Central memory CD8-positive, alpha-beta T cell (primary cell): Measurements from ENCODE around the gene STX1B.
A peak's percentile ranks its signal among the peaks of the same experiment; 100 is the strongest.

Source experiments
- ATAC-seq: fragments of 150-1000 bp; cut with Tn5 transposase; replicated peaks from 2 replicates; pipeline ENCODE4 v1.10.0; 2022; ENCODE audit warnings: mild to moderate bottlenecking, moderate FRiP score, moderate number of reproducible peaks; ENCODE audit not compliant: poor library complexity, severe bottlenecking; ENCODE audit errors: extremely low read depth
- DNase-seq, 2 donors: peaks; one replicate each; pipeline ENCODE4 v3.0.0; 2021; ENCODE audit warnings: low spot score in 2 of 2
- H3K27ac Mint-ChIP-seq: one replicate; pipeline ENCODE4 v1.8.0; 2022; ENCODE audit warnings: low read depth, mild to moderate bottlenecking, moderate library complexity, mixed read lengths
- H3K27me3 Mint-ChIP-seq: one replicate; pipeline ENCODE4 v1.8.0; 2022; ENCODE audit warnings: mixed read lengths
- H3K36me3 Mint-ChIP-seq: one replicate; pipeline ENCODE4 v1.8.0; 2022; ENCODE audit warnings: mild to moderate bottlenecking, moderate library complexity, mixed read lengths; ENCODE audit not compliant: insufficient read depth
- H3K4me1 Mint-ChIP-seq: one replicate; pipeline ENCODE4 v1.8.0; 2022; ENCODE audit warnings: mixed read lengths
- H3K4me3 Mint-ChIP-seq: one replicate; pipeline ENCODE4 v1.8.0; 2022; ENCODE audit warnings: mild to moderate bottlenecking, moderate library complexity, mixed read lengths
- H3K9me3 Mint-ChIP-seq: one replicate; pipeline ENCODE4 v1.8.0; 2022; ENCODE audit warnings: mixed read lengths

STX1B gene

DNA sequence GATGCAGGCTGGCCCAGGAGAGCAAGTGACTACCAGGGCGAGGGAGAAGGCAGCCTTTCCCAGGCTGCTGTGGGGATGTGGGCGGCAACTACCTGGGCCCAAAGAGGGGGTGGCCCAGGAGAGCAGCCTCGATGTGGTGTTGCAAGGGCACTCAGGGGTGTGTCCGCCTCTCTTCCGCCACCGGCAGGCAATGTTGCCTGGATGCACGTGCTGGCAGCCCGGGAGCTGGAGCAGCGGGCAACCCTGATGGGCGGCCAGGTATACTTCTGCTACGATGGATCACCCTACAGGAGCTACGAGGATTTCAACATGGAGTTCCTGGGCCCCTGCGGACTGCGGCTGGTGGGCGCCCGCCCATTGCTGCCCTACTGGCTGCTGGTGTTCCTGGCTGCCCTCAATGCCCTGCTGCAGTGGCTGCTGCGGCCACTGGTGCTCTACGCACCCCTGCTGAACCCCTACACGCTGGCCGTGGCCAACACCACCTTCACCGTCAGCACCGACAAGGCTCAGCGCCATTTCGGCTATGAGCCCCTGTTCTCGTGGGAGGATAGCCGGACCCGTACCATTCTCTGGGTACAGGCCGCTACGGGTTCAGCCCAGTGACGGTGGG is 22.8 kb downstream of the STX1B start:
- no peak overlapping the region for H3K27ac Mint-ChIP-seq
- ATAC-seq: no peak
- DNase-seq: no peak
- H3K4me3 Mint-ChIP-seq: no peak overlapping the region
- no peaks in the 10 kb centered on the region for H3K36me3 Mint-ChIP-seq
- no peaks in the 10 kb centered on the region for H3K9me3 Mint-ChIP-seq
- H3K4me1 Mint-ChIP-seq: no peaks in the 10 kb centered on the region
- no peaks in the 10 kb centered on the region for H3K27me3 Mint-ChIP-seq

DNA sequence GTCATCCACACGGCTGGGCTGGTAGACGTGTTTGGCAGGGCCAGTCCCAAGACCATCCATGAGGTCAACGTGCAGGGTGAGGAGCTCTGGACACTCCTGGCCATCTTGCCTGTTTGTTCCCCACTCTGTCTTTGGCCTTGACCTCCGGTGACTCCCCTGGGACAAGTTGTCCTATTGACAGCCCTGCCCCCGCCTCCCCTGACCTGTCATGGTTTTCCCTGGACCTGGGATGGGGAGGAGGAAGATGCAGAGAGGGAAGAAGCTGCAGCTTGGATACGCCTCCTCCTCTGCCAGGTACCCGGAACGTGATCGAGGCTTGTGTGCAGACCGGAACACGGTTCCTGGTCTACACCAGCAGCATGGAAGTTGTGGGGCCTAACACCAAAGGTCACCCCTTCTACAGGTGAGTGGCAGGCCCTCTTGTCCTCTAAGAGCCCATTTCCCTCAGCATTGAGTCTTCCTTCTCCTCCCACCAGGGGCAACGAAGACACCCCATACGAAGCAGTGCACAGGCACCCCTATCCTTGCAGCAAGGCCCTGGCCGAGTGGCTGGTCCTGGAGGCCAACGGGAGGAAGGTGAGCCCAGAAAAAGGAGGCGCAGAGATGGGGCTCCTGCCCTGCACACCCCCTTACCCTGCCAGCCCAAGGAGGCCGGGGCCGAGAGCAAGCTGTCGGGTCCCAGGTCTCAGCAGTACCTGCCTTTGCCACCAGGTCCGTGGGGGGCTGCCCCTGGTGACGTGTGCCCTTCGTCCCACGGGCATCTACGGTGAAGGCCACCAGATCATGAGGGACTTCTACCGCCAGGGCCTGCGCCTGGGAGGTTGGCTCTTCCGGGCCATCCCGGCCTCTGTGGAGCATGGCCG is 24.1 kb downstream of the STX1B start:
- H3K9me3 Mint-ChIP-seq: no peaks in the 10 kb centered on the region
- H3K27ac Mint-ChIP-seq: no peak overlapping the region
- DNase-seq: no peak
- H3K36me3 Mint-ChIP-seq: peaks cover 3% of the 10 kb centered on the region
- no peak overlapping the region for H3K4me3 Mint-ChIP-seq
- no peak for ATAC-seq
- no peaks in the 10 kb centered on the region for H3K4me1 Mint-ChIP-seq
- H3K27me3 Mint-ChIP-seq: no peaks in the 10 kb centered on the region

DNA sequence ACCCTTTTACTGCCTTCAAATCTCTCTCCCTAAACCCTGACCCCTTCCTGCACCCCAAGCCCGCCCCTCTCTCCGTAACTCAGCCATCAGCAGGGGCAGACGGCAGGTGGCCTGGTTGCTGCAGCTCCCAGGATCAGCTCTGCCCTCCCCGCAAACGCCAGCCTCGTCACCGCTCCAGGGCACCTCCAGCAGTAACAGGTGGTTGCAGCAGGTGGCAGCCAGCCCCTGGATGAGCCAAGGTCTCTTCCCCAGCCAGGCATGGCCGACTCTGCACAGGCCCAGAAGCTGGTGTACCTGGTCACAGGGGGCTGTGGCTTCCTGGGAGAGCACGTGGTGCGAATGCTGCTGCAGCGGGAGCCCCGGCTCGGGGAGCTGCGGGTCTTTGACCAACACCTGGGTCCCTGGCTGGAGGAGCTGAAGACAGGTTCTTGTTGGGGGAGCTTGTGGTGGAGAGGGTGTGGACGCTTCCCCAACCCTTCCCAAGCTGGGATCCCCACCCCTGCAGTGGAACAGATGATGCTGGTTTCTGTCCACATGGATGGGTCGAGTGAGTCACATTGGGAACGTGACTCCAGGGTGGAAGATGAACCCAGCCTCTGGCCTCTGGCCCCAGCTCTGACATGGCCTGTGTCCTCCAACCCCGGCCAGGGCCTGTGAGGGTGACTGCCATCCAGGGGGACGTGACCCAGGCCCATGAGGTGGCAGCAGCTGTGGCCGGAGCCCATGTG is 24.9 kb downstream of the STX1B start:
- Mint-ChIP-seq H3K27me3 (no peaks in the 10 kb centered on the region), H3K9me3 (no peaks in the 10 kb centered on the region), H3K36me3 (peaks cover 6% of the 10 kb centered on the region), H3K4me3 (no peak overlapping the region), H3K27ac (no peak overlapping the region), H3K4me1 (no peaks in the 10 kb centered on the region)
- ATAC-seq: no peak
- DNase-seq: no peak

DNA sequence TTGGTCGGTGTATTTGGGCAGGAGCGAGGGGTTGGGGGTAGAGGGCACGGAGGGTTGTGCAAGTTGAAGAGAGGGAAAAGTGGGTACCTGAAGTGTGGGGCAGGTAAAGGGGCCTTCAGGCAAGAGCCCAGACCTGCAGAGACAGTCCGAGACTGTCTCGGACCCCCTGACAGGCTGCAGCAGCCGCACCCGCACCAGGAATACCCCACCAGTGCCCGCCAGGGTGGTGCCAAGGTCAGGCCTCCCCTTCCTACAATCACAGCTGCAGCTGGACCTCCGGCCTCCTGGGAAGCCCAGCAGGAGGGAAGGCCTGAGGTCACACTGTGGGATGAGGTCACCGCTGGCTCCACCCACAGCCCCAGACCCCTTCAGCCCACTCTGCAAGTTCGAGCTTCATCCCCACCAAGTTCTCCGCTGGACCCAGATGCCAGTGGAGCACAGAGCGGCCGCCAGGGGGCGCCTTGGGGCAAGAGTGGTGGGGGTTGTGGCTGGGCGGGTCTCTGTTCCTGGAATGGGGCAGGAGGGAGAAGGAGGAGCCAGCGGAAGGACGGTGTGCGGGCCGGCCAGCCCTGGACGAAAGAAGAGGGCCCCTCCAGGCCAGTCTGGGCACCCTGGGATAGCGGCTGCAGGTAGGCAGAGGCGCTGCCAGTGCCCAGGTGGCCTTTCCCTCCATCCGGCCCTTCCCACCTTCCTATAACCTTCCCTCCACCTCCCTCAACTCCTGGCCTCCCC is 25.6 kb downstream of the STX1B start, which contains the start of gene HSD3B7:
HSD3B7 (plus strand) TSS at position 539 of the 732 bp plus-strand sequence. CDS start 452 bp downstream, outside the sequence.
- no peak within 1 kb of the TSS for H3K4me3 Mint-ChIP-seq
- ATAC-seq (peak; percentile 63), DNase-seq (peak; percentile 58 to 67)
- no peaks in the 10 kb centered on the region for H3K9me3 Mint-ChIP-seq
- H3K27me3 Mint-ChIP-seq: no peaks in the 10 kb centered on the region
- no peaks in the 10 kb centered on the region for H3K4me1 Mint-ChIP-seq
- peaks cover 11% of the 10 kb centered on the region for H3K36me3 Mint-ChIP-seq
- no peak within 1 kb of the TSS for H3K27ac Mint-ChIP-seq

DNA sequence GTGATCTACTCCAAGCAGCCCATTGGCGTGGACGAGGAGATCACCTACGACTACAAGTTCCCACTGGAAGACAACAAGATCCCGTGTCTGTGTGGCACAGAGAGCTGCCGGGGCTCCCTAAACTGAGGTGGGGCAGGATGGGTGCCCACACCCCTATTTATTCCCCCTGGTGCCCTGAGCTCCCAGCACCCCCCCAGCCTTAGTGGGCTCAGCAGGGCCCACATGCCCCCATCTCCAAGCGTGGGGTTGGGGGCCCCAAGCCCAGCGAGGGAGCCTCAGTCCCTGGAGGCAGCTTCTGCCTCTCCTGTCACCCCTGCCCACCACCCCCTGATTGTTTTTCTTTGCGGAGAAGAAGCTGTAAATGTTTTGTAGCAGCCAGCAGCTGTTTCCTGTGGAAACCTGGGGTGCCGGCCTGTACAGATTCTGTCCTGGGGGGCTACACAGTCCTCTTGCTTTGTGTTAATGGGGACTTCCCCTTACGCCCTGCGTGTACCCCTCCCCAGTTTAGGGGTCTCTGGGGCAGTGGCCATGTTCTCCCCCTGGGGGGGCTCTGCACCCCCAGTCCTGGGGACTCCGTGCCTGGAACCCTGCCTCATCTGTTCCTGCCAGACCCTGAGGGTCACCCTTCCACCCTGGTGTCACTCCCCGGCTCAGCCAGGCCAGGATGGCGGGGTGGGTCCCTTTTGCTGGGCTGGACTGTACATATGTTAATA is 26.4 kb downstream of the STX1B start:
- Mint-ChIP-seq H3K27me3 (no peaks in the 10 kb centered on the region), H3K27ac (peak overlapping the region; percentile 61), H3K4me1 (no peaks in the 10 kb centered on the region), H3K9me3 (no peaks in the 10 kb centered on the region), H3K36me3 (peaks cover 12% of the 10 kb centered on the region), H3K4me3 (no peak overlapping the region)
- DNase-seq (no peak), ATAC-seq (no peak)

DNA sequence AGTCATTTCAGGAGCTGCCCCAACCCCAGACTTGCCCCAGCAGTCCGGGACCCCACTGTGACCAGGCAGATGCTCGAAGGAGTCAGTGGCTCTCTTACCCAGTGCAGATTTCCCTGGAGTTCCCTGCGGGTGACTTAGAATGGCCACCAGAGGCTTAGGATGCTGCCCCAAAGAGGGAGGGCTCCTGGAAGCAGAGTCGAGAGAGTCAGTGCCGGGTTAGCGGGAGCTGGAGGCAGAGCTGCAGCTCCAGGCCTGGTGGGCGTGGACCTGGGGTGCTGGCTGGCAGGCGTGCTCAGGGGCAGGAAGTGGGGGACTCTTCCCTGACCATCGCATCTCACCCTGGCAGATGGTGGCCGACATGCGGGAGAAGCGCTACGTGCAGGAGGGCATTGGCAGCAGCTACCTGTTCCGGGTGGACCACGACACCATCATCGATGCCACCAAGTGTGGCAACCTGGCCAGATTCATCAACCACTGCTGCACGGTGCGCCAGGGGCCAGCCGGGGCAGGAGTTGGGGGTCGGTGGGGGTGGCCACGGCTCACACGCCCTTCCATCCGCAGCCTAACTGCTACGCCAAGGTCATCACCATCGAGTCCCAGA is 27.0 kb downstream of the STX1B start:
- DNase-seq: no peak
- peaks cover 16% of the 10 kb centered on the region for H3K36me3 Mint-ChIP-seq
- peak overlapping the region; percentile 61 for H3K27ac Mint-ChIP-seq
- H3K27me3 Mint-ChIP-seq: no peaks in the 10 kb centered on the region
- no peak for ATAC-seq
- peaks cover 4% of the 10 kb centered on the region for H3K4me1 Mint-ChIP-seq
- H3K9me3 Mint-ChIP-seq: no peaks in the 10 kb centered on the region
- H3K4me3 Mint-ChIP-seq: no peak overlapping the region

DNA sequence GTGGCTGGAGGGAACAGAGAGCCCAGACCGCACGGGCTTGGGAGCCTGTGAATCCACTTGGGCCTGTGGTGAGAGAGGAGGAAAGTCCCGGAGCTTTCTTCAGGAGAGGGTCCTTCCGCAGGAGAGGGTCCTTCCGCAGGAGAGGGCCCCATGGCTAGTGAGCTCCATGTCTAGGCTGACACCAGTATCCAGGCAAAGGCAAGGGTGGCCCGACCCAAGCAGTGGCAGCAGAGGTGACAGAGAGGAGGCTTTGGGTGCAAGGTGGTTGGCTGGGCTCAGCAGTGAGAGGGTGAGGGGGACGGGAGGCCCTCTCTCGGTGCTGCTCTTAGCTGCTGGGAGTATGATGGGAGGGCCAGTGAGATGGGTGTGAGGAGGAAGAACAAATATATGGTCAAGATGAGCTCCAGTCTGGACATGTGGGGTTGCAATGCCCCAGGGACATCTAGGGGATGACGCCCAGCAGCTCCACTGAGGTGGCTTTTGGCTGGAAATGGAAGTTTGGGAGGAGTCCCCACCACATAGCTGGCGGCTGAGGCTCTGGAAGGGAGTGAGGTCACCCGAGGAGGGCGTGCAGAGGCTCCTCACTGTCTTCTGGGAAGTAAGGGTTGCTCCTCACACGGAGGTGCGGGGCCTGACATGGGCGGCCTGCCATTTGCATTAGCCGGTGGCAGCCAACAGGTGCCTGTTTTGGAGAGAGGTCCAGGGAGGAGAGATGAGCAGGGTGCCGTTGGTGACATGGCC is 27.7 kb downstream of the STX1B start:
- no peaks in the 10 kb centered on the region for H3K27me3 Mint-ChIP-seq
- no peak for ATAC-seq
- peak overlapping the region; percentile 61 for H3K27ac Mint-ChIP-seq
- no peak overlapping the region for H3K4me3 Mint-ChIP-seq
- DNase-seq: no peak
- H3K9me3 Mint-ChIP-seq: no peaks in the 10 kb centered on the region
- H3K4me1 Mint-ChIP-seq: peaks cover 5% of the 10 kb centered on the region
- H3K36me3 Mint-ChIP-seq: peaks cover 18% of the 10 kb centered on the region

DNA sequence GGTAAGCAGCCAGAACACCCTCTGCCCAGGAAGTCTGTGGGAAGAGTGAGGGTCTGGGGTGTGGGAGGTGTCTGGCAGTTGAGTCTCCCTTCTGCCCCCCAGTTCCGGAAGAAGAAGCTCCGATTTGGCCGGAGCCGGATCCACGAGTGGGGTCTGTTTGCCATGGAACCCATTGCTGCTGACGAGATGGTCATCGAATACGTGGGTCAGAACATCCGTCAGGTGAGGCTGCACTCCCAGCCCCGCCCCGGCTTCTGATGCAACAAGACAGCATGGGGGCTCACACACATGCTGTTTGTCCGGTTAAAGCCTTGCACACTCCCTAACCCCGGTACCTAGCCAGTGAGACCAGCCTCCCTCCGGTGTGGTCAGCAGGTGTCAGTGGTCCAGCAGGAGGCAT is 29.5 kb downstream of the STX1B start:
- DNase-seq (no peak), ATAC-seq (no peak)
- Mint-ChIP-seq H3K4me1 (peaks cover 17% of the 10 kb centered on the region), H3K4me3 (no peak overlapping the region), H3K36me3 (peaks cover 27% of the 10 kb centered on the region), H3K27me3 (no peaks in the 10 kb centered on the region), H3K9me3 (no peaks in the 10 kb centered on the region), H3K27ac (no peak overlapping the region)

DNA sequence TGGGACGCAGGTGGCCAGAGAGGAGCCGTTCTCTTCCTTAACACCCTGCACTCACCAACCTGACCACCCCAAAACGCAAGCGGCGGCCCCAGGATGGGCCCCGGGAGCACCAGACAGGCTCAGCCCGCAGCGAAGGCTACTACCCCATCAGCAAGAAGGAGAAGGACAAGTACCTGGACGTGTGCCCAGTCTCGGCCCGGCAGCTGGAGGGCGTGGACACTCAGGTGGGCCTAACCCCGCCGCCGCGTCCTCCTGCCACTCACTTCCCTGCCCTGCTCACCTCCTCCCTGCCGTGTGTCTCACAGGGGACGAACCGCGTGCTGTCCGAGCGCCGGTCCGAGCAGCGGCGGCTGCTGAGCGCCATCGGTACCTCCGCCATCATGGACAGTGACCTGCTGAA is 30.0 kb downstream of the STX1B start:
- Mint-ChIP-seq H3K9me3 (no peaks in the 10 kb centered on the region), H3K27me3 (no peaks in the 10 kb centered on the region), H3K27ac (no peak overlapping the region), H3K4me1 (peaks cover 21% of the 10 kb centered on the region), H3K36me3 (peaks cover 29% of the 10 kb centered on the region), H3K4me3 (no peak overlapping the region)
- no peak for ATAC-seq
- DNase-seq: no peak

DNA sequence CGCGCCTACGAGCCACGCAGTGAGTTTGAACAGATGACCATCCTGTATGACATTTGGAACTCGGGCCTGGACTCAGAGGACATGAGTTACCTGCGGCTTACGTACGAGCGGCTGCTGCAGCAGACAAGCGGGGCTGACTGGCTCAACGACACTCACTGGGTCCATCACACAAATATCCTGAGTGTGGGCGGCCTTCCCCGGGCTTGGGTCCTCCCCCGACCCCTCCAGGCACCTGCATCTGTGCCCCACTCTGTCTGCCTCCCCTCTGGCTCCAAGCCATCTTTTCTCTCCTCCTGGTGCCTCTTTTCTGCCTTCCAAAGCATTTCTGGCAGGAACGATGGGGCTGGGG is 30.4 kb downstream of the STX1B start:
- Mint-ChIP-seq H3K9me3 (no peaks in the 10 kb centered on the region), H3K4me1 (peaks cover 21% of the 10 kb centered on the region), H3K27me3 (no peaks in the 10 kb centered on the region), H3K4me3 (no peak overlapping the region), H3K27ac (no peak overlapping the region), H3K36me3 (peaks cover 30% of the 10 kb centered on the region)
- DNase-seq (no peak), ATAC-seq (no peak)
